Activated naive CD4-positive, alpha-beta T cell treated with anti-CD3 and anti-CD28 coated beads, Interleukin-2, amount 50 U/mL, for 24 hours (primary cell): Measurements from ENCODE around the gene TMEM125.

ENCODE experiments used
- H3K27ac Mint-ChIP-seq: one replicate; pipeline ENCODE4 v1.8.0; 2021; ENCODE audit warnings: mild to moderate bottlenecking, mixed read lengths
- H3K27me3 Mint-ChIP-seq: one replicate; pipeline ENCODE4 v1.8.0; 2021; ENCODE audit warnings: mixed read lengths
- H3K36me3 Mint-ChIP-seq: one replicate; pipeline ENCODE4 v1.8.0; 2021; ENCODE audit warnings: mixed read lengths
- H3K4me1 Mint-ChIP-seq: one replicate; pipeline ENCODE4 v1.8.0; 2021; ENCODE audit warnings: mixed read lengths
- H3K4me3 Mint-ChIP-seq: one replicate; pipeline ENCODE4 v1.8.0; 2021; ENCODE audit warnings: mild to moderate bottlenecking, mixed read lengths
- H3K9me3 Mint-ChIP-seq: one replicate; pipeline ENCODE4 v1.8.0; 2021; ENCODE audit warnings: mixed read lengths

The TMEM125 gene

DNA sequence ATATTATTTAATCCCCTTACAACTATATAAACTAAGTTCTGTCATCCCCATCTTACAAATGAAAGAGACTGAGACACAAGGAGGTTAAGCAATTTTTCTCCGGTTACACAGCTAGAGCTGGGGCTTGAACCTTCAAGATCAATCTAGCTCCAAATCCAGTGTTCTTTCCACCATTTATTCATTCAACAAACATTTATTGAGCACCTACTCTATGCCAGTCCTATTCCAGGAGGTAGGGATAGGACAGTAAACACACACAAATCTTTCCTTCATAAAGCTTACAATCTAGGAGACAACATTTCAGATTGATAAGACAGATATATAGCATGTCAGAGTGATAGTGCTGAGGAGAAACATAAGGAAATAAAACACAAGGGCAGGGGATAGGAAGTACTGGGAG, 2.9 kb upstream of the TMEM125 start:
- no peak overlapping the region for H3K27ac Mint-ChIP-seq
- peaks cover 11% of the 10 kb centered on the region for H3K9me3 Mint-ChIP-seq
- peaks cover 5% of the 10 kb centered on the region for H3K27me3 Mint-ChIP-seq
- peaks cover 3% of the 10 kb centered on the region for H3K36me3 Mint-ChIP-seq
- peaks cover 14% of the 10 kb centered on the region for H3K4me1 Mint-ChIP-seq
- H3K4me3 Mint-ChIP-seq: no peak overlapping the region

DNA sequence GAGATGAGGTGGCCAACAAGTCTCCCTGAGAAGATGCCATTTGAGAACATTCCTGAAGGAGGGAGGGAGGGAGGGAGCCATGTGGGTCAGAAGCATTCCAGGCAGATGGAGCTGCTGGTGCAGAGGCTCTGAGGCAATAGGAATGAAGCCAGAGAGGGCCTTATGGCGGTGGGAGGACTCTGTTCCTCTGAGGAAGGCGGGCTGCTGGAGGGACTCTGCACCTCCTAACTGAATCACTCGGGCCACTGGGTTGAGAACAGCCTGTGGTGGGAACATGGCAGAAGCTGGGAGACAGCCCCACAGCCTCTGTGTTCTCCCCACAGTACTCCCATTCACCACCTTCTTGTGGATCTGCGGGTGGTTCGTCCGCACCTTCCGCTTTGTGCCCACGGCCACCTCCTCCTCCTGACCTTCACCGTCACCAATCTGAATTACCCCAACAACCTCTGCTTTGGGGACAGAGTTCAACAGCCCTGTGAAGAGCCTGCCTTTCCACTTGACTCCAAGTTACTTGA, 2.4 kb upstream of the TMEM125 start:
- peaks cover 15% of the 10 kb centered on the region for H3K4me1 Mint-ChIP-seq
- H3K27me3 Mint-ChIP-seq: peaks cover 5% of the 10 kb centered on the region
- H3K27ac Mint-ChIP-seq: no peak overlapping the region
- H3K9me3 Mint-ChIP-seq: peaks cover 11% of the 10 kb centered on the region
- H3K36me3 Mint-ChIP-seq: peaks cover 3% of the 10 kb centered on the region
- no peak overlapping the region for H3K4me3 Mint-ChIP-seq

- peaks cover 5% of the 10 kb centered on the region for H3K27me3 Mint-ChIP-seq
- H3K36me3 Mint-ChIP-seq: peaks cover 3% of the 10 kb centered on the region
- H3K4me1 Mint-ChIP-seq: peaks cover 15% of the 10 kb centered on the region
- H3K4me3 Mint-ChIP-seq: no peak overlapping the region
- H3K27ac Mint-ChIP-seq: no peak overlapping the region
- peaks cover 6% of the 10 kb centered on the region for H3K9me3 Mint-ChIP-seq
Measured at GRCh38 chr1:43267818-43268425, 1.9 kb upstream of the TMEM125 start.

DNA sequence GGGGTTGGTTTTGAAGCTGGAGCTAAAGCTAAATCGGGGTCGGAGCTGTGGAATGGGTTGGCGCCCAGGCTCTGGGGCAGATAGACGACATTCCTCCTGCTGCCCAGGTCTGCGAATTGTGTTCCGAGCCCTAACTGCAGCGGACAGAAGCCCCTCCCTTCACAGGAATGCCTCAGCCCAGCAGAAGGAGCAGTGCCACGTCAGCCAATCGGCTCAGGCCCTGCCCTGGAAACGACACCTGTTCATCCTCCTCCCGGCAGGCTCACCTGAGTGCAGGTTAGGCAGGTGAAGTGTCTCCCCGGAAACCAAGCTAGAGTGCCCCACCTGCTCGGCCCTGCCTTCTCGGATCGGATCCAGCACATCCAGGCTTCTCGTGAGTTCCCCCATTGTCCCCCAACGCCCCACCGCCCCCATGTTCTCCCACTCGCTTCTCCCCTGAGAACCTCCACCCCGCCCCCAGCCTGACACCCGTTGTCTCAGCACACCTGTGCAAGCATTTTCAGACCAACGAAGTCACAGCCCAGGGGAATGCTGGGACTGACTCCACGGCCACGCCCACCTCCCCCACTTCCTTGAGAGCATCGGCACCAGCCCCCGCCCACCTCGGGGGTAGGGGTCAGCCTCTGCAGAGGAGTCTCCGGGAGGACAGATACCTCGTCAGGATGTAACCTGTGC, 775 bp downstream of the TMEM125 start:
- no peak overlapping the region for H3K27ac Mint-ChIP-seq
- H3K9me3 Mint-ChIP-seq: peaks cover 10% of the 10 kb centered on the region
- peaks cover 30% of the 10 kb centered on the region for H3K4me1 Mint-ChIP-seq
- H3K4me3 Mint-ChIP-seq: peak overlapping the region; percentile 49
- H3K36me3 Mint-ChIP-seq: peaks cover 4% of the 10 kb centered on the region
- H3K27me3 Mint-ChIP-seq: peaks cover 5% of the 10 kb centered on the region

DNA sequence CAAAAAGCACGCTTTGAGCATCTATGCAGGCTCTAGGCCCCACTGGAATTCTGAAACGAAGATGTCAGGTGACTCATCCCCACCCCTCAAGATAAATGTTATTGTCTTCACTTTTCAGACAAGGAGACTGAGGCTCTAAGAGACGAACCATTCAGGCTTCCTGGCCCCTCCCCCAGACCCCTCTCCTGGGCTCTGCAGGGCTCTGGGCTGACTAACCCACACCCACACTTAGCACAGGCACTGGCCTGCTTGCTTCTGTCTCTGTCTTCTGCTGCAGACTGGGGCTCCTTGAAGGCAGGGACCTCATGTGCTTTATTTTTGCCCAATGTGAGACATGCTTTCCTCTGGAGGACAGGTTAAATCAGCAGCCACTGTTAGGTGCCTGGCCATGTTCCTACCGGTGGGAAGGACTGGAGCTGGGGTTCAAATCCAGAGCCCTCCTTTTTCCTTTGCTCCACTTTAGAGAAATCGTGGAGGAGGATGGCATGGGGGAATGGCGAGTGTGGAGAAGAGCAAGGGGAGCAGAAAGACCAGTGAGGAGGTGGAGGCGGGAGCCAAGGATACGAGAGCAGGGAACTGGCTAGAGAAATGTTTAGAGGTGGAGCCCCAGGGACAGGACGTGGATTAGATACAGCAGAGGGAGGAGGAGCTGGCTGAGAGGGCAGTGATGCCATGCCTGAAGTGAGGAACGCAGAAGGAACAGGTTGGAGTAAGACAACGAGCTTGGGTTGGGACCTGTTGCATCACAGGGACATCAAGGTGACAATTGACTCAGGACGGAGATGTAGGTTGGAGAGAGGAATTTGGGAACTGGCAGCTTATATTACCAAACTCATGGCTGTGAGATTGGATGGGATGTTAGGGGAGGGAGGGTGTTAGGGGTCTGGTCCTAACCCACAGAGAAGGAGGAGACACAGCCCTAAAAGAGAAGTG, 1.7 kb downstream of the TMEM125 start:
- Mint-ChIP-seq H3K36me3 (peaks cover 4% of the 10 kb centered on the region), H3K4me1 (peaks cover 30% of the 10 kb centered on the region), H3K27ac (peak overlapping the region; percentile 3), H3K4me3 (peak overlapping the region; percentile 47), H3K27me3 (peaks cover 5% of the 10 kb centered on the region), H3K9me3 (peaks cover 10% of the 10 kb centered on the region)

- Mint-ChIP-seq H3K36me3 (peaks cover 4% of the 10 kb centered on the region), H3K4me3 (no peak overlapping the region), H3K27ac (no peak overlapping the region), H3K9me3 (peaks cover 10% of the 10 kb centered on the region), H3K4me1 (peaks cover 30% of the 10 kb centered on the region), H3K27me3 (peaks cover 5% of the 10 kb centered on the region)
Measured at GRCh38 chr1:43272161-43272560, 2.4 kb downstream of the TMEM125 start.

GRCh38 chr1:43272576-43273571, 3.1 kb downstream of the TMEM125 start:
- Mint-ChIP-seq H3K36me3 (peaks cover 4% of the 10 kb centered on the region), H3K27ac (no peak overlapping the region), H3K4me3 (no peak overlapping the region), H3K4me1 (peaks cover 30% of the 10 kb centered on the region), H3K9me3 (peaks cover 10% of the 10 kb centered on the region), H3K27me3 (peaks cover 3% of the 10 kb centered on the region)

- Mint-ChIP-seq H3K9me3 (peaks cover 10% of the 10 kb centered on the region), H3K36me3 (peaks cover 4% of the 10 kb centered on the region), H3K27ac (peak overlapping the region; percentile 69), H3K4me3 (no peak overlapping the region), H3K4me1 (peaks cover 30% of the 10 kb centered on the region), H3K27me3 (peaks cover 4% of the 10 kb centered on the region)
Measured at GRCh38 chr1:43273708-43274107, 3.9 kb downstream of the TMEM125 start.

- Mint-ChIP-seq H3K27ac (peak overlapping the region; percentile 94), H3K36me3 (peaks cover 4% of the 10 kb centered on the region), H3K9me3 (peaks cover 10% of the 10 kb centered on the region), H3K4me1 (peaks cover 30% of the 10 kb centered on the region), H3K4me3 (peak overlapping the region; percentile 66), H3K27me3 (peaks cover 4% of the 10 kb centered on the region)
Measured at GRCh38 chr1:43274125-43274803, 4.5 kb downstream of the TMEM125 start.

DNA sequence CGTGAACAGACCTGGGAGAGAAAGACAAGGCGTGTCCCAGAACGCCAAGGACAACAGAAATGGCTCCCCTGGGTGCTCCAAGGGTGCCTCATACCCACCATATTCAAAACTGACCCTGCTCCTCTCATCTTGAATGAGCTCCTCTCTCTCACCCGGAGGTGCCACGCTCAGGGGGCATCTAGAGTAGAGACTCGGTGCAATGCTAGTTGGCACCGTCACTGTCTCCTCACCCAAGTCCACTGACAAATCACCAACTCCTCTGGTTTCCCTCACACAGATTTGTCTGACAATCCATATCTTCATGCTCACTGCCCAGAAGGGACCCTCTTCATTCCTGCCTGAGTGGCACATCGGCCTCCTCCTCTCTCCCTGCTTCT, 5.0 kb downstream of the TMEM125 start:
- Mint-ChIP-seq H3K27ac (peak overlapping the region; percentile 94), H3K27me3 (peaks cover 1% of the 10 kb centered on the region), H3K4me3 (peak overlapping the region; percentile 66), H3K4me1 (peaks cover 30% of the 10 kb centered on the region), H3K36me3 (peaks cover 4% of the 10 kb centered on the region), H3K9me3 (peaks cover 10% of the 10 kb centered on the region)

GRCh38 chr1:43275826-43276620, 6.2 kb downstream of the TMEM125 start:
- peaks cover 24% of the 10 kb centered on the region for H3K4me1 Mint-ChIP-seq
- H3K9me3 Mint-ChIP-seq: peaks cover 10% of the 10 kb centered on the region
- H3K4me3 Mint-ChIP-seq: no peak overlapping the region
- no peak overlapping the region for H3K27ac Mint-ChIP-seq
- peaks cover 4% of the 10 kb centered on the region for H3K36me3 Mint-ChIP-seq
- H3K27me3 Mint-ChIP-seq: peaks cover 1% of the 10 kb centered on the region

DNA sequence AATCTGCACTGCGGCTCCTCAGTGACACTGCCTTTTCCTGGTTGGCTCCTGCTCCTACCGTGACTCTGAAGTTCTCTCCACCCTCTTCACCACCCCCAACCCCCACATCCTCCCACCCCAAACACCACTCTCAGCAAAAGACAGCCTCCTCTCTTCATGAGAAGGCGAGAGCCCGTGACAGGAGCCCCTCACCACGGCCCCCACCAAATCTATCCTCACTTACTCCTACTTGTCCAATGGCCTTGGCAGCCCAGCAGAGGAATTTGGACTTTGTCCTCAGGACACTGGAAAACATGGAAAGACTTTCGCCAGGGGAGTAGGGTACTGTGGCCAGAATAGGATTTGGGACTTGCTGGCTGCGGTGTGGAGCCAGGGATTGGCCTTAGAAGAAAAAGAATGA, 6.9 kb downstream of the TMEM125 start:
- no peak overlapping the region for H3K27ac Mint-ChIP-seq

DNA sequence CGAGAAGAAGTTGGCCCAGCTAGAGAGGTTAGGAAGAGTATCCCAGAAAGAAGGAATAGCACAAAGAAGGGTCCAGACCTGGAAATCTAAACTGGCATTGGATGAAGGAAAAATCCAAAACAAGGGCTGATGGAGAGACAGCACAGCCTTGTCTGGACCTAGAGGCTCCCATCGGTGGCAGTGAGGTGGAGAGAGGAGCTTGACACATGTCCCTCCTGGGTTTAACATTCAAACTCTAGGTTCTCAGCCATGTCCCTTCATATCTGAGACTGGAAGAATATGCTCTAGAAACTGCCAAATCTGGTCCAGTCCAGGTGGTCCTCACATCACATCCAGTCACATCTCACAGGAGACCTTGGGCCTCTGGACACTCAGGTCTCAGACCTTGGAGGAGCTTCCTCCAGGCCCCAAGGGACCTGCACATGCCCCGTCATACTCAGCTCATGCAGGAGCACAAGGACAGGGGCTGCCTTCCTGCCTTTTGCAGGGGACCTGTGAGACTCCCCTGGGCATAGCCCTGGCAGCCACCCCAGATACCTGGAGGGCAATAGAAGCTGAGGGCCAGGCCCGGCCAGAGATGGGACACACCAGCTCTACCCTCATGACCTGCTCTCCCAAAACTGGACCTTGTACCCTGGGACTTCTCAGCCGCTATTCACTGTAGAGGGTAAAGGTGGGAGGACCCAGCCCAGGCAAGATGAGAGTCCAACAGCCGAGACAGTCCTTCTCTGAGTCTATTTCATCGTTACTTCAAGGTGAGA, 7.5 kb downstream of the TMEM125 start:
- Mint-ChIP-seq H3K9me3 (peaks cover 10% of the 10 kb centered on the region), H3K27me3 (peaks cover 1% of the 10 kb centered on the region), H3K27ac (no peak overlapping the region), H3K4me3 (no peak overlapping the region), H3K4me1 (peaks cover 15% of the 10 kb centered on the region), H3K36me3 (peaks cover 4% of the 10 kb centered on the region)

More for the DNA sequence above, 6.9 kb downstream of the TMEM125 start:
- peaks cover 4% of the 10 kb centered on the region for H3K36me3 Mint-ChIP-seq
- H3K4me1 Mint-ChIP-seq: peaks cover 18% of the 10 kb centered on the region
- H3K27me3 Mint-ChIP-seq: peaks cover 1% of the 10 kb centered on the region
- H3K4me3 Mint-ChIP-seq: no peak overlapping the region
- peaks cover 10% of the 10 kb centered on the region for H3K9me3 Mint-ChIP-seq
